ENCODE measurements around the gene NLRC4.

DNA sequence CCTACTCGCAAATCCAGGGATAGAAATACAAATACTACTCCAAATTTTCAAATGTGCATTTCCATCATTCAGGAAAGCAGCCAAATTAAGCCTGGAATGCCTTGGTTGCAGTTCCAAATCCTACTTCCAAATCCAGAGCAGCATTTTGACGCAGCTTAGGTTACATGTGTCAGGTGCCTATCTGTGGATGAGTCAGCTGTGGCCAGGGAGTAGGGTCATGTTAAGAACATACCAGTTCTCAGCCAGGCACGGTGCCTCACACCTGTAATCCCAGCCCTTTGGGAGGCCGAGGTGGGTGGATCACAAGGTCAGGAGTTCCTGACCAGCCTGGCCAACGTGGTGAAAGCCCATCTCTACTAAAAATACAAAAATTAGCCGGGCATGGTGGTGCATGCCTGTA is 82.0 kb downstream of the NLRC4 start:
- TF ChIP-seq, protein P1, sequence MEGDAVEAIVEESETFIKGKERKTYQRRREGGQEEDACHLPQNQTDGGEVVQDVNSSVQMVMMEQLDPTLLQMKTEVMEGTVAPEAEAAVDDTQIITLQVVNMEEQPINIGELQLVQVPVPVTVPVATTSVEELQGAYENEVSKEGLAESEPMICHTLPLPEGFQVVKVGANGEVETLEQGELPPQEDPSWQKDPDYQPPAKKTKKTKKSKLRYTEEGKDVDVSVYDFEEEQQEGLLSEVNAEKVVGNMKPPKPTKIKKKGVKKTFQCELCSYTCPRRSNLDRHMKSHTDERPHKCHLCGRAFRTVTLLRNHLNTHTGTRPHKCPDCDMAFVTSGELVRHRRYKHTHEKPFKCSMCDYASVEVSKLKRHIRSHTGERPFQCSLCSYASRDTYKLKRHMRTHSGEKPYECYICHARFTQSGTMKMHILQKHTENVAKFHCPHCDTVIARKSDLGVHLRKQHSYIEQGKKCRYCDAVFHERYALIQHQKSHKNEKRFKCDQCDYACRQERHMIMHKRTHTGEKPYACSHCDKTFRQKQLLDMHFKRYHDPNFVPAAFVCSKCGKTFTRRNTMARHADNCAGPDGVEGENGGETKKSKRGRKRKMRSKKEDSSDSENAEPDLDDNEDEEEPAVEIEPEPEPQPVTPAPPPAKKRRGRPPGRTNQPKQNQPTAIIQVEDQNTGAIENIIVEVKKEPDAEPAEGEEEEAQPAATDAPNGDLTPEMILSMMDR (IDR thresholded peaks at IDR 0.05; ENCODE audit: low read depth, low read length, missing input control) = no peak
- TF ChIP-seq RAD21 (IDR thresholded peaks at IDR 0.05) (no peak), TAF1 (conservative IDR thresholded peaks at IDR 0.05) (no peak), RXRA (IDR thresholded peaks at IDR 0.05) (no peak), YY1 (IDR thresholded peaks at IDR 0.05) (no peak)
- TF ChIP-seq, protein P2, sequence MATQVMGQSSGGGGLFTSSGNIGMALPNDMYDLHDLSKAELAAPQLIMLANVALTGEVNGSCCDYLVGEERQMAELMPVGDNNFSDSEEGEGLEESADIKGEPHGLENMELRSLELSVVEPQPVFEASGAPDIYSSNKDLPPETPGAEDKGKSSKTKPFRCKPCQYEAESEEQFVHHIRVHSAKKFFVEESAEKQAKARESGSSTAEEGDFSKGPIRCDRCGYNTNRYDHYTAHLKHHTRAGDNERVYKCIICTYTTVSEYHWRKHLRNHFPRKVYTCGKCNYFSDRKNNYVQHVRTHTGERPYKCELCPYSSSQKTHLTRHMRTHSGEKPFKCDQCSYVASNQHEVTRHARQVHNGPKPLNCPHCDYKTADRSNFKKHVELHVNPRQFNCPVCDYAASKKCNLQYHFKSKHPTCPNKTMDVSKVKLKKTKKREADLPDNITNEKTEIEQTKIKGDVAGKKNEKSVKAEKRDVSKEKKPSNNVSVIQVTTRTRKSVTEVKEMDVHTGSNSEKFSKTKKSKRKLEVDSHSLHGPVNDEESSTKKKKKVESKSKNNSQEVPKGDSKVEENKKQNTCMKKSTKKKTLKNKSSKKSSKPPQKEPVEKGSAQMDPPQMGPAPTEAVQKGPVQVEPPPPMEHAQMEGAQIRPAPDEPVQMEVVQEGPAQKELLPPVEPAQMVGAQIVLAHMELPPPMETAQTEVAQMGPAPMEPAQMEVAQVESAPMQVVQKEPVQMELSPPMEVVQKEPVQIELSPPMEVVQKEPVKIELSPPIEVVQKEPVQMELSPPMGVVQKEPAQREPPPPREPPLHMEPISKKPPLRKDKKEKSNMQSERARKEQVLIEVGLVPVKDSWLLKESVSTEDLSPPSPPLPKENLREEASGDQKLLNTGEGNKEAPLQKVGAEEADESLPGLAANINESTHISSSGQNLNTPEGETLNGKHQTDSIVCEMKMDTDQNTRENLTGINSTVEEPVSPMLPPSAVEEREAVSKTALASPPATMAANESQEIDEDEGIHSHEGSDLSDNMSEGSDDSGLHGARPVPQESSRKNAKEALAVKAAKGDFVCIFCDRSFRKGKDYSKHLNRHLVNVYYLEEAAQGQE (IDR thresholded peaks at IDR 0.05) = no peak
